Heart right ventricle (tissue), 16 donors: ENCODE measurements around the gene GNG13. TPM values are rescaled to one million over a fixed set of nuclear protein-coding genes. Genes with fewer than 3 reads are reported as not detected.

Source experiments
- ATAC-seq, 8 donors: fragments of 200-7000 bp; cut with Tn5 transposase; one replicate each; pipeline ENCODE4 v1.9.1; 2020; ENCODE audit warnings: mild to moderate bottlenecking in 8 of 8, moderate library complexity in 8 of 8, moderate number of reproducible peaks in 1 of 8
- DNase-seq, 2 donors: peaks; one replicate each; pipeline ENCODE4 v3.0.0-alpha.2; 2020
- H3K27ac ChIP-seq, 10 donors: fragments of 200-600 bp; sonication (generic) in 2 of 10; one replicate each; pipeline versions ENCODE4 v1.5.0 to v1.8.0; 2020 to 2022; ENCODE audit warnings: mild to moderate bottlenecking in 3 of 10
- H3K27me3 ChIP-seq, 7 donors: fragments of 200-600 bp; one replicate each; pipeline ENCODE4 v1.8.0; 2021 to 2022; ENCODE audit warnings: mild to moderate bottlenecking in 2 of 7
- H3K36me3 ChIP-seq, 9 donors: fragments of 200-600 bp; sonication (generic) in 1 of 9; one replicate each; pipeline versions ENCODE4 v1.5.0 to v1.8.0; 2020 to 2022; ENCODE audit warnings: mild to moderate bottlenecking in 2 of 9
- H3K4me1 ChIP-seq, 9 donors: fragments of 200-600 bp; sonication (generic) in 1 of 9; one replicate each; pipeline versions ENCODE4 v1.5.0 to v1.8.0; 2020 to 2022; ENCODE audit warnings: mild to moderate bottlenecking in 4 of 9
- H3K4me3 ChIP-seq, 10 donors: fragments of 200-600 bp; sonication (generic) in 2 of 10; one replicate each; pipeline versions ENCODE4 v1.5.0 to v1.8.0; 2020 to 2022; ENCODE audit warnings: mild to moderate bottlenecking in 7 of 10, moderate library complexity in 2 of 10
- H3K9me3 ChIP-seq, 11 donors: fragments of 200-600 bp in 10 of 11; sonication (generic) in 2 of 11; one replicate each; pipeline versions ENCODE4 v1.5.0 to v1.8.0; 2013 to 2022; ENCODE audit warnings: mild to moderate bottlenecking in 2 of 11, control low read depth in 1 of 11, moderate library complexity in 1 of 11
- WGBS, 2 donors: extraction: QIAGEN DNeasy Blood & Tissue Kit; methylation state at CpG; one replicate each; pipeline ENCODE4 v1.1.7; 2013; ENCODE audit warnings: inconsistent platforms in 1 of 2; 5-methylcytosine and 5-hydroxymethylcytosine counted together
- intact Hi-C, 10 donors: fragments of 100-400 bp; cut with DNase I; formaldehyde crosslinking; loops; one replicate each; pipeline versions ENCODE4 v1.11.1 to v1.14.2; 2022
- polyA plus RNA-seq, 2 donors: library from polyadenylated mRNA; stranded (reverse); fragments of 200-250 nt; gene quantifications; one replicate each; pipeline ENCODE4 v1.2.3, GENCODE V29; 2013
- total RNA-seq, 10 donors: library from RNA; stranded (reverse); fragmentation: NEBNext Ultra II Directional in 3 of 10; extraction: Animal tissue kit (Norgen Biotek cat#: 25700) in 3 of 10; gene quantifications; one replicate each; pipeline versions ENCODE4 v1.2.1 to v1.2.4, GENCODE V29; 2021 to 2023
- TF ChIP-seq, protein P1 (sequence below), 9 donors: fragments of 200-600 bp; sonication (generic) in 2 of 9; IDR thresholded peaks; one replicate each; pipeline versions ENCODE4 v1.5.0 to v1.8.0; 2021 to 2022; ENCODE audit warnings: antibody characterized with exemption in 9 of 9, mild to moderate bottlenecking in 5 of 9, moderate library complexity in 1 of 9
- donor health status: Arrhythmogenic right ventricular cardiomyopathy.
- donor health status: ischemic (EF 13 %, LVEDD 7.1; RV severe dilation, severe dysfunction).
- donor health status: healthy with polysubstance abuse.
- donor health status: DM: no; HTN: yes; CAD: no.
- donor health status: DM: no; HTN: no; CAD: no.
- donor health status: ischemic (EF 25% LVEDD 6.9; RV normal size, moderate dysfunction).
- donor health status: ischemic (EF 25% LVEDD 5.7; RV mildly dilated, moderate dysfunction).
- donor health status: healthy.
- donor health status: DM: yes; HTN: yes; CAD: no.
- donor health status: Ischemic cardiomyopathy.
- donor health status: ischemic (EF 35%, LVEDD 5.7; RV mildly dilated, moderate dysfunction).
- donor health status: nonischemic (EF 11% LVEDD 7.7; RV severe dilation, severe dysfunction).
- donor health status: DM: yes; HTN: yes; CAD: no.
- donor health status: PGD.
- donor health status: ischemic (EF 29% LVEDD 5.4; RV normal size, mild dysfunction).
- donor health status: nonischemic (EF 23%, LVEDD 6.1; RV moderate dilation, normal function).

The GNG13 gene
- total and polyA plus RNA-seq, 12 donors: not detected

GRCh38 chr16:772959-773358 is 27.6 kb downstream of the GNG13 start:
- Histone ChIP-seq H3K27me3 (peaks cover 0 to 25% (median 9%) of the 10 kb centered on the region in 7 donors), H3K4me3 (no peak overlapping the region), H3K9me3 (no peaks in the 10 kb centered on the region), H3K27ac (no peak overlapping the region), H3K4me1 (no peaks in the 10 kb centered on the region), H3K36me3 (no peaks in the 10 kb centered on the region)
- TF ChIP-seq, protein P1, sequence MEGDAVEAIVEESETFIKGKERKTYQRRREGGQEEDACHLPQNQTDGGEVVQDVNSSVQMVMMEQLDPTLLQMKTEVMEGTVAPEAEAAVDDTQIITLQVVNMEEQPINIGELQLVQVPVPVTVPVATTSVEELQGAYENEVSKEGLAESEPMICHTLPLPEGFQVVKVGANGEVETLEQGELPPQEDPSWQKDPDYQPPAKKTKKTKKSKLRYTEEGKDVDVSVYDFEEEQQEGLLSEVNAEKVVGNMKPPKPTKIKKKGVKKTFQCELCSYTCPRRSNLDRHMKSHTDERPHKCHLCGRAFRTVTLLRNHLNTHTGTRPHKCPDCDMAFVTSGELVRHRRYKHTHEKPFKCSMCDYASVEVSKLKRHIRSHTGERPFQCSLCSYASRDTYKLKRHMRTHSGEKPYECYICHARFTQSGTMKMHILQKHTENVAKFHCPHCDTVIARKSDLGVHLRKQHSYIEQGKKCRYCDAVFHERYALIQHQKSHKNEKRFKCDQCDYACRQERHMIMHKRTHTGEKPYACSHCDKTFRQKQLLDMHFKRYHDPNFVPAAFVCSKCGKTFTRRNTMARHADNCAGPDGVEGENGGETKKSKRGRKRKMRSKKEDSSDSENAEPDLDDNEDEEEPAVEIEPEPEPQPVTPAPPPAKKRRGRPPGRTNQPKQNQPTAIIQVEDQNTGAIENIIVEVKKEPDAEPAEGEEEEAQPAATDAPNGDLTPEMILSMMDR (IDR thresholded peaks at IDR 0.05): no peak
- no peak for DNase-seq
- no peak for ATAC-seq
- WGBS, 2 donors: 89 to 91% methylated on average over 18 of the region's 18 CpGs
- intact Hi-C loops: no loop called here

- H3K36me3 ChIP-seq: no peaks in the 10 kb centered on the region
- no peaks in the 10 kb centered on the region for H3K4me1 ChIP-seq
- TF ChIP-seq, protein P1 (IDR thresholded peaks at IDR 0.05): no peak
- no peak overlapping the region for H3K4me3 ChIP-seq
- no peak overlapping the region for H3K27ac ChIP-seq
- H3K9me3 ChIP-seq: no peaks in the 10 kb centered on the region
- no peak for DNase-seq
- no peak for ATAC-seq
- intact Hi-C loops: no loop called here
- 67 to 82% methylated on average over 5 to 13 of the region's 13 CpGs for WGBS, 2 donors
- peaks cover 0 to 11% (median 5%) of the 10 kb centered on the region in 7 donors for H3K27me3 ChIP-seq
Measured at GRCh38 chr16:770411-770810, 30.1 kb downstream of the GNG13 start.

- DNase-seq: no peak
- TF ChIP-seq, protein P1 (IDR thresholded peaks at IDR 0.05): no peak
- H3K4me1 ChIP-seq: no peaks in the 10 kb centered on the region
- no peaks in the 10 kb centered on the region for H3K36me3 ChIP-seq
- H3K27me3 ChIP-seq: peaks cover 0 to 10% (median 4%) of the 10 kb centered on the region in 7 donors
- WGBS, 2 donors: 69 to 75% methylated on average over 19 of the region's 19 CpGs
- no peak overlapping the region for H3K4me3 ChIP-seq
- no peak for ATAC-seq
- no peaks in the 10 kb centered on the region for H3K9me3 ChIP-seq
- no peak overlapping the region for H3K27ac ChIP-seq
- intact Hi-C loops: no loop called here
Measured at GRCh38 chr16:769934-770333, 30.6 kb downstream of the GNG13 start.

DNA sequence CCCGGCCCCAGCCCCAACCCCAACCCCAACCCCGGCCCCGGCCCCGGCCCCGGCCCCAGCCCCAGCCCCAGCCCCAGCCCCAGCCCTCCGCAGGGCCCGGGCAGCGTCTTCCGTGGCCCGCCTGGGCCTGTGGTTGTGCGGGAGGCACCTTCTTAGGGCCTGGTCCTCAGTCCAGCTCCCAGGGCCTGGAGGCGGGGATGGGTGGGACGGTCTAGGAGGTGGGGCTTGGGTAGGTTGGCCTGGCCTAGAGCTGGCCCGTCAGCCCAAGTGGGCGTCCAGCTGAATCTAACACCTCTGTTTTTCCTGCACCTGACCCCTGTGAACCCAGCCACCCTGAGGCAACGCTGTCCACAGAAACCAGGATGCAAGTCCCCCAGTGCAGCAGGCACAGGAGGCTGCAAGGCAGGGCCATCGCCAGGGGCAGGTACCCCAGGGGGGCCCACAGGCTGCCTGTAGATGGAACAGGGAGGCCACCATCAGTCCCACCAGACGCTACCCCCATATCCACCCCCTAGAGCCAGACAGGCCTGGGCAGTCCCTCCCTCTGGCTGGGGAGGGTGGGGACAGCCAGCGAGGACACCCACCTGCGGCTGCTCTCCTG is 31.2 kb downstream of the GNG13 start:
- no peaks in the 10 kb centered on the region for H3K36me3 ChIP-seq
- no peaks in the 10 kb centered on the region for H3K9me3 ChIP-seq
- TF ChIP-seq, protein P1 (IDR thresholded peaks at IDR 0.05): no peak
- 30 to 50% methylated on average over 17 to 20 of the region's 20 CpGs for WGBS, 2 donors
- intact Hi-C loops: no loop called here
- no peak for ATAC-seq
- no peak overlapping the region for H3K4me3 ChIP-seq
- no peaks in the 10 kb centered on the region for H3K4me1 ChIP-seq
- peaks cover 0 to 7% (median 2%) of the 10 kb centered on the region in 7 donors for H3K27me3 ChIP-seq
- no peak overlapping the region for H3K27ac ChIP-seq
- DNase-seq: no peak
